HCT116 (cell line): Measurements from ENCODE around the gene TBC1D2. TPM values are rescaled to one million over a fixed set of nuclear protein-coding genes. Genes with fewer than 3 reads are reported as not detected.

Experiments used
- ATAC-seq: fragments of 200-7000 bp; cut with Tn5 transposase; 2 replicates; pipeline ENCODE4 v1.9.1; 2020; ENCODE audit warnings: mild to moderate bottlenecking, moderate library complexity
- BruUV-seq: library from RNA; stranded (reverse); fragments of 400-500 nt; replicated peaks from 2 replicates; lab custom pipeline; 2021; lab: Mats Ljungman, UMichigan
- CTCF ChIA-PET: fragments of 300-600 bp; sonication (Branson Sonifier 250); formaldehyde crosslinking; loops from one replicate; lab custom pipeline; 2021; ENCODE audit warnings: antibody characterized with exemption; lab: Charles Lee
- POLR2A ChIA-PET: fragments of 300-600, 350-600 bp; sonication (Branson Sonifier 250); formaldehyde crosslinking; loops from one replicate; lab custom pipeline; 2021; ENCODE audit warnings: antibody characterized with exemption; lab: Charles Lee
- RAD21 ChIA-PET, 2 experiments: fragments of 300-600 bp; sonication (Branson Sonifier 250); formaldehyde crosslinking; loops; one replicate each; lab custom pipeline; 2023; ENCODE audit warnings: low total read pairs in 2 of 2; ENCODE audit not compliant: uncharacterized antibody in 2 of 2, unreplicated experiment in 2 of 2, low non-redundant PET in 1 of 2; lab: Charles Lee
- DNase-seq: peaks from one replicate; pipeline ENCODE4 v3.0.0-alpha.2; 2010; ENCODE audit warnings: low read depth, low spot score
- H2AFZ ChIP-seq: fragments of 200-600 bp; shearing (Covaris generic), sonication (generic); 2 replicates; pipeline ENCODE4 v1.6.1; 2017; ENCODE audit warnings: low read depth, mixed run types, mixed read lengths, antibody characterized with exemption, low read length; ENCODE audit not compliant: poor library complexity, severe bottlenecking
- H3K27ac ChIP-seq: 2 replicates; pipeline ENCODE4 v1.5.1; 2012; ENCODE audit warnings: low read depth, low read length
- H3K27me3 ChIP-seq: fragments of 200-600 bp; sonication (generic); 2 replicates; pipeline ENCODE4 v1.6.1; 2016; ENCODE audit warnings: mixed run types, low read length, mixed read lengths; ENCODE audit not compliant: insufficient read depth
- H3K36me3 ChIP-seq, 2 experiments: fragments of 200-500 bp in 1 of 2; fragments of 200-600 bp in 1 of 2; sonication (Bioruptor generic) in 1 of 2; sonication (generic) in 1 of 2; 2 replicates each; pipeline versions ENCODE4 v1.5.1 to v1.6.1; 2014 to 2016; ENCODE audit warnings: low read length in 2 of 2, inconsistent platforms in 1 of 2, mixed read lengths in 1 of 2, mixed run types in 1 of 2; ENCODE audit not compliant: insufficient read depth in 2 of 2, control insufficient read depth in 1 of 2
- H3K4me1 ChIP-seq, 2 experiments: fragments of 200-600 bp in 1 of 2; sonication (generic) in 1 of 2; 2 replicates each; pipeline versions ENCODE4 v1.5.1 to v1.6.1; 2012 to 2017; ENCODE audit warnings: low read length in 2 of 2, inconsistent platforms in 1 of 2, mild to moderate bottlenecking in 1 of 2, mixed read lengths in 1 of 2, mixed run types in 1 of 2, moderate library complexity in 1 of 2; ENCODE audit not compliant: insufficient read depth in 2 of 2, control insufficient read depth in 1 of 2
- H3K4me2 ChIP-seq: fragments of 200-600 bp; sonication (generic); 2 replicates; pipeline ENCODE4 v1.6.1; 2017; ENCODE audit warnings: mixed run types, low read length, mixed read lengths
- H3K4me3 ChIP-seq, 2 experiments: fragments of 200-600 bp in 1 of 2; sonication (generic) in 1 of 2; replicated peaks in 1 of 2; 2 replicates each; pipeline ENCODE4 v1.5.1; 2011 to 2016; ENCODE audit warnings: low read length in 2 of 2, control low read depth in 1 of 2, low read depth in 1 of 2, mild to moderate bottlenecking in 1 of 2, mixed read lengths in 1 of 2, mixed run types in 1 of 2
- H3K79me2 ChIP-seq: fragments of 200-600 bp; sonication (generic); 2 replicates; pipeline ENCODE4 v1.6.1; 2017; ENCODE audit warnings: mild to moderate bottlenecking, mixed run types, low read length, moderate library complexity, mixed read lengths; ENCODE audit not compliant: insufficient read depth
- H3K9ac ChIP-seq: fragments of 200-600 bp; sonication (generic); 2 replicates; pipeline ENCODE4 v1.6.1; 2016; ENCODE audit warnings: low read length, mixed read lengths
- H3K9me2 ChIP-seq: fragments of 200-600 bp; sonication (generic), shearing (Covaris generic); 2 replicates; pipeline ENCODE4 v1.6.1; 2017; ENCODE audit warnings: mixed run types, mild to moderate bottlenecking, moderate library complexity; ENCODE audit not compliant: insufficient read depth
- H3K9me3 ChIP-seq, 2 experiments: fragments of 200-500 bp in 1 of 2; fragments of 200-600 bp in 1 of 2; sonication (Bioruptor generic) in 1 of 2; sonication (generic) in 1 of 2; 2 replicates each; pipeline ENCODE4 v1.6.1; 2014 to 2017; ENCODE audit warnings: low read length in 2 of 2, mixed read lengths in 2 of 2, inconsistent platforms in 1 of 2, low read depth in 1 of 2, mild to moderate bottlenecking in 1 of 2, mixed run types in 1 of 2, moderate library complexity in 1 of 2; ENCODE audit not compliant: control insufficient read depth in 1 of 2, insufficient read depth in 1 of 2
- H4K20me1 ChIP-seq: fragments of 200-600 bp; sonication (generic), shearing (Covaris generic); 2 replicates; pipeline ENCODE4 v1.6.1; 2017; ENCODE audit warnings: mixed run types, mild to moderate bottlenecking, moderate library complexity; ENCODE audit not compliant: insufficient read depth
- CEBPB ChIP-seq: IDR thresholded peaks from 2 replicates; pipeline ENCODE4 v1.6.1; 2012; ENCODE audit warnings: low read depth
- CTCF ChIP-seq, 3 experiments: fragments of 200-600 bp in 1 of 3; sonication (generic) in 1 of 3; IDR thresholded peaks in 2 of 3; conservative IDR thresholded peaks in 1 of 3; 2 replicates each; pipeline ENCODE4 v1.5.1; 2012 to 2017; ENCODE audit warnings: low read depth in 2 of 3, low read length in 2 of 3, antibody characterized with exemption in 1 of 3, borderline replicate concordance in 1 of 3, control low read depth in 1 of 3, mild to moderate bottlenecking in 1 of 3, mixed read lengths in 1 of 3, mixed run types in 1 of 3, moderate library complexity in 1 of 3; ENCODE audit not compliant: insufficient read depth in 1 of 3
- EZH2 ChIP-seq: fragments of 200-600 bp; sonication (generic); IDR thresholded peaks from 2 replicates; pipeline ENCODE4 v1.6.1; 2017; ENCODE audit warnings: antibody characterized with exemption, mixed run types
- JUND ChIP-seq: IDR thresholded peaks from 2 replicates; pipeline ENCODE4 v1.6.1; 2012
- POLR2A ChIP-seq: IDR thresholded peaks from 2 replicates; pipeline ENCODE4 v1.7.0; 2011; ENCODE audit warnings: borderline replicate concordance; ENCODE audit not compliant: insufficient read depth, insufficient read length; ENCODE audit errors: extremely low read depth
- POLR2AphosphoS5 ChIP-seq: IDR thresholded peaks from 2 replicates; pipeline ENCODE4 v1.6.1; 2011; ENCODE audit warnings: mild to moderate bottlenecking, low read depth, low read length, moderate library complexity
- TCF7L2 ChIP-seq: IDR thresholded peaks from 2 replicates; pipeline ENCODE4 v1.7.0; 2011; ENCODE audit warnings: borderline replicate concordance, inconsistent platforms; ENCODE audit not compliant: insufficient read depth, insufficient read length; ENCODE audit errors: extremely low read depth
- ZFX ChIP-seq: fragments of 450-650 bp; IDR thresholded peaks from 2 replicates; pipeline ENCODE4 v1.6.1; 2017
- intact Hi-C: fragments of 100-400 bp; cut with micrococcal nuclease; formaldehyde crosslinking; loops from 2 replicates; pipeline ENCODE4 v1.10.0; 2022
- total RNA-seq: library from RNA; stranded (reverse); gene quantifications from one replicate; pipeline ENCODE4 v1.2.1, GENCODE V29; 2021; ENCODE audit not compliant: unreplicated experiment
- TF ChIP-seq, protein P1 (sequence below): IDR thresholded peaks from 2 replicates; pipeline ENCODE4 v1.6.1; 2011; ENCODE audit warnings: mild to moderate bottlenecking, low read length, moderate library complexity; ENCODE audit not compliant: insufficient replicate concordance; ENCODE audit errors: extremely low read depth

Gene TBC1D2
- total RNA-seq, 1 experiment from 2014 or later = 9.8 TPM

GRCh38 chr9:98210435-98210834 is 45.0 kb downstream of the TBC1D2 start:
- H3K36me3 ChIP-seq = no peaks in the 10 kb centered on the region
- H3K27ac ChIP-seq = no peak overlapping the region; the same call in 1 of the 2 replicates
- RAD21 ChIA-PET = no interaction called here

GRCh38 chr9:98209530-98209929 is 45.9 kb downstream of the TBC1D2 start:
- no peaks in the 10 kb centered on the region for H3K9me2 ChIP-seq
- CTCF ChIA-PET = interaction anchor here (1.0 kb wide), 1 partner anchor 49 kb away, joined by 4 read pairs; no protein-coding TSS in a partner anchor
- POLR2A ChIA-PET = no interaction called here
- no peaks in the 10 kb centered on the region for H3K79me2 ChIP-seq
- no peak overlapping the region for H3K9ac ChIP-seq
- H4K20me1 ChIP-seq = no peaks in the 10 kb centered on the region
- no peaks in the 10 kb centered on the region for H3K36me3 ChIP-seq
- intact Hi-C loops = no loop called here
- H3K9me3 ChIP-seq = no peaks in the 10 kb centered on the region
- no peak overlapping the region for H3K27ac ChIP-seq
- H2AFZ ChIP-seq = no peak overlapping the region
- DNase-seq (no peak), ATAC-seq (no peak)
- RAD21 ChIA-PET = no interaction called here
- BruUV-seq = no TSS peak
- H3K4me1 ChIP-seq = peaks cover 0 to 4% of the 10 kb centered on the region in 2 experiments; a peak in 1 of 4 replicates
- H3K4me2 ChIP-seq = no peak overlapping the region
- H3K27me3 ChIP-seq = no peaks in the 10 kb centered on the region
- H3K4me3 ChIP-seq = no peak overlapping the region
- TF ChIP-seq POLR2AphosphoS5 (no peak), TCF7L2 (no peak), POLR2A (no peak), EZH2 (no peak), CEBPB (no peak)
- TF ChIP-seq, protein P1, sequence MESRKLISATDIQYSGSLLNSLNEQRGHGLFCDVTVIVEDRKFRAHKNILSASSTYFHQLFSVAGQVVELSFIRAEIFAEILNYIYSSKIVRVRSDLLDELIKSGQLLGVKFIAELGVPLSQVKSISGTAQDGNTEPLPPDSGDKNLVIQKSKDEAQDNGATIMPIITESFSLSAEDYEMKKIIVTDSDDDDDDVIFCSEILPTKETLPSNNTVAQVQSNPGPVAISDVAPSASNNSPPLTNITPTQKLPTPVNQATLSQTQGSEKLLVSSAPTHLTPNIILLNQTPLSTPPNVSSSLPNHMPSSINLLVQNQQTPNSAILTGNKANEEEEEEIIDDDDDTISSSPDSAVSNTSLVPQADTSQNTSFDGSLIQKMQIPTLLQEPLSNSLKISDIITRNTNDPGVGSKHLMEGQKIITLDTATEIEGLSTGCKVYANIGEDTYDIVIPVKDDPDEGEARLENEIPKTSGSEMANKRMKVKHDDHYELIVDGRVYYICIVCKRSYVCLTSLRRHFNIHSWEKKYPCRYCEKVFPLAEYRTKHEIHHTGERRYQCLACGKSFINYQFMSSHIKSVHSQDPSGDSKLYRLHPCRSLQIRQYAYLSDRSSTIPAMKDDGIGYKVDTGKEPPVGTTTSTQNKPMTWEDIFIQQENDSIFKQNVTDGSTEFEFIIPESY = no peak

More at GRCh38 chr9:98210435-98210834, 45.0 kb downstream of the TBC1D2 start:
- CTCF ChIA-PET = no interaction called here
- ATAC-seq = no peak
- H3K79me2 ChIP-seq = no peaks in the 10 kb centered on the region
- TF ChIP-seq ZFX (no peak), EZH2 (no peak), JUND (no peak), CTCF (IDR thresholded peaks at IDR 0.05 in 2 of 3, conservative IDR thresholded peaks at IDR 0.05 in 1 of 3; ENCODE audit: borderline replicate concordance in 1 of 3, insufficient read depth in 1 of 3, low read depth in 2 of 3, low read length in 2 of 3) (no peak)
- TF ChIP-seq, all 23 proteins: peak for 0
- BruUV-seq = no TSS peak
- POLR2A ChIA-PET = no interaction called here
- H3K9me3 ChIP-seq = no peaks in the 10 kb centered on the region
- H3K4me3 ChIP-seq = no peak overlapping the region
- H3K27me3 ChIP-seq = no peaks in the 10 kb centered on the region
- H3K9me2 ChIP-seq = no peaks in the 10 kb centered on the region
- H3K4me1 ChIP-seq = peaks cover 0 to 4% of the 10 kb centered on the region in 2 experiments; a peak in 1 of 4 replicates
- no peak overlapping the region for H2AFZ ChIP-seq
- no peaks in the 10 kb centered on the region for H4K20me1 ChIP-seq
- no peak for DNase-seq
- no peak overlapping the region for H3K9ac ChIP-seq
- no peak overlapping the region for H3K4me2 ChIP-seq
- intact Hi-C loops = loop anchor here (10.0 kb wide), 1 partner anchor 136 kb away; no protein-coding TSS in a partner anchor
